ENCODE measurements around the gene ITGA11.

DNA sequence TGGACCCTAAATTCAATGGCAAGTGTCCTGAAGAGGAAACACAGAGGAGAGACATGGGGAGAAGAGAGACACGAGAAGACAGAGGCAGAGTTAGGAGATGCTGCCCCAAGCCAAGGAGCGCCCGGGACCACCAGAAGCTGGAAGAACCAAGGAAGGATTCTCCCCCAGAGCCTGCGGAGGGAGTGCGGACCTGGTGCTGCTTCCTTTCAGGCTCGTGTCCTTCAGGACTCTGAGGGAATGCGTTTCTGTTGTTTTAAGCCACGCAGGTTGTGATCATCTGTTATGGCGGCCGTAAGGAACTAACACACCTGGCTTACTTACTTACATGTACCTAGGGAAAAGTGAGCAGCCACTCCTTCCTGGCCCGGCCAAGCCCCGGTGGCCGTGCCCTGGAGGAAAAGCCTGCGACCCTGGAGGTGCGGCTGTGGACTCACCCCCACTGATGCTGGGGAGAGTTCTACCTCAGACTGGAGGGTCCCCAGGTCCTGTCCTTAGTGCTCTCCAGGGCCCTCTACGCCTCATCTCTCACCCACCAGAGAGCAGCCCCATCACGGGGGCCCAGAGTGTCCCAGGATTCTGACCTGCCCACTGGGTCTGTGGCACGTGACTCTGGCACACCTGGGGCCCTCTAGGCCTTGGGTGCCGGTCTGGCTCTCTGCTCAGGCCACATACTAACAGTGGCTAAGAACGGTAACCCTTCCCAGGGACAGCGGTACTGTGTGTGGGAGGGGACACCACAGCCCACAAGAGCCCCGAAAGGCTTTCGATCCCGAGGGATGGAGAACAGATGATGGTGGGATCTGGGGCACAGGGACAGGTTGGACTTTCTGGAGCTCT lies 61.8 kb downstream of the ITGA11 start:
- TF ChIP-seq, protein P1, sequence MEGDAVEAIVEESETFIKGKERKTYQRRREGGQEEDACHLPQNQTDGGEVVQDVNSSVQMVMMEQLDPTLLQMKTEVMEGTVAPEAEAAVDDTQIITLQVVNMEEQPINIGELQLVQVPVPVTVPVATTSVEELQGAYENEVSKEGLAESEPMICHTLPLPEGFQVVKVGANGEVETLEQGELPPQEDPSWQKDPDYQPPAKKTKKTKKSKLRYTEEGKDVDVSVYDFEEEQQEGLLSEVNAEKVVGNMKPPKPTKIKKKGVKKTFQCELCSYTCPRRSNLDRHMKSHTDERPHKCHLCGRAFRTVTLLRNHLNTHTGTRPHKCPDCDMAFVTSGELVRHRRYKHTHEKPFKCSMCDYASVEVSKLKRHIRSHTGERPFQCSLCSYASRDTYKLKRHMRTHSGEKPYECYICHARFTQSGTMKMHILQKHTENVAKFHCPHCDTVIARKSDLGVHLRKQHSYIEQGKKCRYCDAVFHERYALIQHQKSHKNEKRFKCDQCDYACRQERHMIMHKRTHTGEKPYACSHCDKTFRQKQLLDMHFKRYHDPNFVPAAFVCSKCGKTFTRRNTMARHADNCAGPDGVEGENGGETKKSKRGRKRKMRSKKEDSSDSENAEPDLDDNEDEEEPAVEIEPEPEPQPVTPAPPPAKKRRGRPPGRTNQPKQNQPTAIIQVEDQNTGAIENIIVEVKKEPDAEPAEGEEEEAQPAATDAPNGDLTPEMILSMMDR (conservative IDR thresholded peaks at IDR 0.05; ENCODE audit: low read length), result no peak
- no peak for TF ChIP-seq EZH2phosphoT487 (IDR thresholded peaks at IDR 0.05; ENCODE audit: borderline replicate concordance, low read depth, low read length)
